ENCODE data around the gene NDUFA6.
"Not testable (repeated sequence)": the region's sequence is repeated elsewhere in the genome, so short reads cannot be mapped to it uniquely, and the experiment has no call there.

The NDUFA6 gene

GRCh38 chr22:42111798-42112197 is 21.2 kb upstream of the NDUFA6 start:
- DNase-seq = no peak

DNA sequence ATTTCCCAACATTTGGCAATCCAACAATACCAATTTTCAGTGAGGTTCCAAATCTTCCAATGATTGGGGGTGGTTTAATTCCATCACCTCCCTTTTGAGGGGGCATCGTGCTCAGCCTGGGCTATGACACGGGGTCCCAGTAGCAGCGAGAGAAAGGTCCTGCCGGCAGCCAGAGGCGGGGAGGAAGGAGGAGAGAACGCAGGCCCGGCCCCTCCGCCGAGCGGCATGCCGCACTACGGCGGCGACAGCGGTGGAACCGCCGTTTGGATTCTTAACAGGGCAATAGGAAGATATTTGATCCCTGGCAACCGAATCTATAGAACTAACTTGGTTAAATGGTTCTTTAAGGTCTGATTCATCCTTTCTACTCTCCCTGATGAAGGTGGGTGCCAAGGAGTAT is 18.3 kb upstream of the NDUFA6 start:
- DNase-seq = no peak

- DNase-seq = not testable (repeated sequence)
Observed at GRCh38 chr22:42104332-42104860, 13.8 kb upstream of the NDUFA6 start.

DNA sequence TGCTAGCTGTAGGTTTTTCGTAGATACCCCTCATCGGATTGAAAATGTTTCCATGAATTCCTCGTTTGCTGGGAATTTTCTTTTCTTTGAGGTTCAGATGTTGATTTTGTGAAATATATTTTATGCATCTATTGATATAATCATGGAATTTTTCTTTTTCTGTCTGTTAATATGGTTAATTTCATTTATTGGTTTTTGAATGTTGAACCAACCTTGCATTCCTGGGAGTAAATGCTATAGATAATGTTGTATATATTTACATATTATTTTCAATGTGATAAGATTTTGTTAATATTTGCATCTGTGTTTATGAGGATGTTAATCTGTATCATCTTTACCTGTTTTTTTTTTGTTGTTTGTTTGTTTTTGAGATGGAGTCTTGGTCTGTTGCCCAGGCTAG is 10.6 kb upstream of the NDUFA6 start:
- no peak for DNase-seq

DNA sequence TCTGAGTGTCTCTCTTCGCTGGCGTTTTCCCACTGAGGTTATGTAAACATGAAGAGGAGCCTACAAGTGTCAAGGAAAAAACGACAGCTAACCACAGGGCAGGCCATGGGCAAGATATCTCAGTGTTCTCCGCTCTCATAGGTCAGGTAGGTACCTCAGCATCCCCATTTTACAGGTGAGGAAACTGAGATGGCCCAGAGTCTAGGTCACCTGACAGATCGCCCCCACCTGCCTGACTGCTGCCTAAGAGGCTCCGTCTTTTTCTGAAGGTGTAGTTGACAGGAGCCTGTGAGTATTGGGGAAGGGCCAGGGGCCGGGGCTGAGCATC is 847 bp upstream of the NDUFA6 start:
- DNase-seq = no peak

DNA sequence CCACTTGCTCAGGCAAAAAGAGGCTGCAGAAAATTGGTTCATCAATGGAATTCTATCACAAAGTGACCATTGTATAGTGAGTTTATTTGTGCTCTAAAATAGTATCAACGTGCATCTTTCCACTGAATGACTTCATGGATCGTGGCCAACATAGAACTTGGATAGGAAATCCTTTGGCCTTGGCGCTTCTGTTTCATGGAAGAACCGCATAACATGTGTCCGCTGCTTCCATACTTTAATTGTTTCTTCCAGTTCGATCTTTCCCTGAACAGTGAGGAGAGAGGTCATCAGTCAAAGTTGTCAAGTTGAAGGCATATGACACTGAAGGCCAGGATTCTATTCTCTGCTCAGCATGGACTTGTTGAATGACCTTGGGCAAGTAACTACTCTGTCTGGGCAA is 4.5 kb downstream of the NDUFA6 start:
- no peak for DNase-seq

GRCh38 chr22:42084874-42085273 is 5.7 kb downstream of the NDUFA6 start:
- no peak for DNase-seq

DNA sequence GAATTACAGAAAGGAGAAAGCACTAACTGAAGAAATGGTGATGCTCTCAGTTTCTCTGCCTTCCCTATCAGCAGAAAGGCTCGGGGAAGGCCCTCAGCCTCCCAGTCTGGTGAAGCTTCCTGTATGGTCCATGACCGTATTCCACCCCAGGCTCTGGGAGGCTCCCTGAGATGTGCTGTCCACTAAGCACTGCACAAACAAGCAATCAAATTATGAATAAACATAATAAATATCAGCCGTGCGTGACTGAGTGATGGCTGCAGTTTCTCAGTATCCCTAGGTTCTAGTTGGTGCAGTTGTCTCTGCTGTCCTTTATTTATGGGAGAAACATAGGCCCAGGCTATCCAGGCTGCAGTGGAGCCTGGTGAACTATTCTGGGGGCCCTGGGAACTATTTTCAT is 7.5 kb downstream of the NDUFA6 start:
- DNase-seq = no peak

- DNase-seq = peak; percentile 59
Observed at GRCh38 chr22:42080287-42080686, 10.3 kb downstream of the NDUFA6 start.

GRCh38 chr22:42079319-42080251 is 11.0 kb downstream of the NDUFA6 start, which contains the start of gene SMDT1:
SMDT1 (plus strand) TSS chr22:42079700; CDS start chr22:42079769, 69 bp downstream.
- DNase-seq = peak; percentile 99

GRCh38 chr22:42078469-42079318 is 11.9 kb downstream of the NDUFA6 start:
- no peak for DNase-seq

DNA sequence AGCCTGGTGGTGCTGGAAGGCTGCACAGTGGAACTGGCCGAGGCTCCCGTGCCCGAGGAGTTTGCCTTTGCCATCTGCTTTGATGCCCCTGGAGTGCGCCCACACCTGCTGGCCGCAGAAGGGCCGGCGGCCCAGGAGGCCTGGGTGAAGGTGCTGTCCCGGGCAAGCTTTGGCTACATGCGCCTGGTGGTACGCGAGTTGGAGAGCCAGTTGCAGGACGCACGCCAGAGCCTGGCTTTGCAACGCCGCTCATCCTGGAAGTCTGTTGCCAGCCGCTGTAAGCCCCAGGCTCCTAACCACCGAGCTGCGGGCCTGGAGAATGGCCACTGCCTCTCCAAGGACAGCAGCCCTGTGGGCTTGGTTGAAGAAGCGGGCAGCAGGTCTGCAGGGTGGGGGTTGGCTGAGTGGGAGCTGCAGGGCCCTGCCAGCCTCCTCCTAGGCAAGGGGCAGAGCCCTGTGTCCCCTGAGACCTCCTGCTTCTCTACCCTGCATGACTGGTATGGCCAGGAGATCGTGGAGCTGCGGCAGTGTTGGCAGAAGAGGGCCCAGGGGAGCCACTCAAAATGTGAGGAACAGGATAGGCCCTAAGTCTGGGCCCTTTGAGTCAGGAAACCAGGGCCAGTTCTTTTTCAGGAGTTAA is 13.0 kb downstream of the NDUFA6 start:
- no peak for DNase-seq

GRCh38 chr22:42076764-42077485 is 13.6 kb downstream of the NDUFA6 start:
- no peak for DNase-seq

GRCh38 chr22:42074846-42075676 is 15.5 kb downstream of the NDUFA6 start:
- DNase-seq = no peak

- peak; percentile 50 for DNase-seq
Observed at GRCh38 chr22:42074132-42074811, 16.3 kb downstream of the NDUFA6 start, which contains the start of gene PHETA2. PHETA2 (plus strand) TSS chr22:42074248; CDS start chr22:42077294, 3,046 bp downstream.

GRCh38 chr22:42073621-42074041 is 16.9 kb downstream of the NDUFA6 start:
- no peak for DNase-seq

- no peak for DNase-seq
Observed at GRCh38 chr22:42072606-42073330, 17.8 kb downstream of the NDUFA6 start.

- DNase-seq = not testable (repeated sequence)
Observed at GRCh38 chr22:42071508-42071907, 19.1 kb downstream of the NDUFA6 start.

DNA sequence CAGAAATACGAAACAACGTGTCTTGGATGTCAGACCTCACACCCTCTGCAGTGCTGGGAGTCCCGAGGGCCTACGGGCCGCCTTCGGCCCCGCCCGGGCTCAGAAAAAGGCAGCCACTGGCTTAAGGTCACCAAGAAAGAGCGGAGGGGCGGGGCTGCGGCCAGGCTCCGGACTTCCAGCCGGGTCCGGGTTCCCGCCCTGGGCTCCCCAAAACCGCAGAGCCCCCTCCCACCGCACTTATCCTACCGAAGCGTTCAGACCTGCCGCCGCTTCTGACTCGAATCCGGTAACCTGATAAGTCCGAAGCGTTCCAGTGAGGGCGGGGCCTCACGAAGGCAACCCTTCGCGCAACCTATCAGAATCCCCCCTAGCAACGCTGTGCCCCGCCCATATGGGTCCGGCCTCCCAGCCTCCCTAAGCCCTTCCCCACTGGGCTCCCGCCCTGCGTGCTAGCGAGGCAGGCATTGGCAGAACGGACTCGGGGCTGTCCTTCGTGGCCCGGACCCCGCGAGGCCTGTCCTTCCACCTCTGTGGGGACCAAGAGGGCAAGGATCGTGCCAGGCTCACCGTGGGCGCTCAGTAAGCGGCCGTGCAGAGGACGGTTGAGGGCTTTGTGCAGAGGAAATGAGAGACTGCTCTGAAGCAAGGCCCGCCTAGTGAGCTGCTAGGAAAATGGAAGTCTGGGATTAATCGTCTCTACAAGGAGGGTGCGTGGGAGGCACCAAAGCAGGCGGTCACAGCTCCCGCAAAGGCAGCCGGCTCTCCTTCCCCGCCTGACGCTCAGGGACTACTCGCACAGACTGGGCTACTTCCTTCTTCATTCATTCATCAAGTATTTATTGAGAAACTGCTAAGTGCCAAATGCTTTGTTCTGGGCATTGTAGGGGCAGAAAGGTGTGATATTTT is 19.8 kb downstream of the NDUFA6 start, which contains the start of gene NAGA:
Gene NAGA (minus strand): TSS at position 296 of the 906 bp plus-strand sequence. CDS start 515 bp downstream, outside the sequence.
- peak; percentile 99 for DNase-seq
